Measurements from ENCODE around the gene CNNM3. TPM values are rescaled to one million over a fixed set of nuclear protein-coding genes. Genes with fewer than 3 reads are reported as not detected.

Gene CNNM3
- total and polyA plus RNA-seq, 12 donors = 4.0 to 18.3 (median 13.1) TPM

DNA sequence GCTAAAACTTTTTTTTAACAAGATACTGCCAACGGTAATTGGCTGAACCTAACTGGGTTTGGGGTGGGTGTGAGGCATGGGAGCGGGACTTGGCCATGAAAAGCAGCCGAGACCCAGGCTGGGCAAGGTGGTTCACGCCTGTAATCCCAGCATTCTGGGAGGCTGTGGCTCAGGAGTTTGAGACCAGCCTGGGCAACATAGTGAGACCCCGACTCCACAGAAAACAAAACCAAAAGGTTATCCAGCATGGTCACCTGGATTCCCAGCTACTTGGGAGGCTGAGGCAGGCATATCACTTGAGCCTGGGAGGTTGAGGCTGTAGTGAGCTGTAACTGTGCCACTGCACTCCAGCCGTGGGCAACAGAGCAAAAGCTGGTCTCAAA lies 64.8 kb downstream of the CNNM3 start:
- no peak for ATAC-seq
- intact Hi-C loops (cut with DNase I) = no loop called here
- Histone ChIP-seq H3K4me1 (peaks cover 3 to 54% (median 32%) of the 10 kb centered on the region in 9 donors), H3K27me3 (peaks cover 0 to 15% (median 0%) of the 10 kb centered on the region in 7 donors), H3K4me3 (no peak overlapping the region), H3K9me3 (no peaks in the 10 kb centered on the region), H3K27ac (peak overlapping the region in 3 of 10 donors; percentile 10 to 44 (median 41)), H3K36me3 (no peaks in the 10 kb centered on the region)
- no peak for DNase-seq
- WGBS, 2 donors = 91 to 93% methylated on average over 6 of the region's 6 CpGs
- TF ChIP-seq, protein P1, sequence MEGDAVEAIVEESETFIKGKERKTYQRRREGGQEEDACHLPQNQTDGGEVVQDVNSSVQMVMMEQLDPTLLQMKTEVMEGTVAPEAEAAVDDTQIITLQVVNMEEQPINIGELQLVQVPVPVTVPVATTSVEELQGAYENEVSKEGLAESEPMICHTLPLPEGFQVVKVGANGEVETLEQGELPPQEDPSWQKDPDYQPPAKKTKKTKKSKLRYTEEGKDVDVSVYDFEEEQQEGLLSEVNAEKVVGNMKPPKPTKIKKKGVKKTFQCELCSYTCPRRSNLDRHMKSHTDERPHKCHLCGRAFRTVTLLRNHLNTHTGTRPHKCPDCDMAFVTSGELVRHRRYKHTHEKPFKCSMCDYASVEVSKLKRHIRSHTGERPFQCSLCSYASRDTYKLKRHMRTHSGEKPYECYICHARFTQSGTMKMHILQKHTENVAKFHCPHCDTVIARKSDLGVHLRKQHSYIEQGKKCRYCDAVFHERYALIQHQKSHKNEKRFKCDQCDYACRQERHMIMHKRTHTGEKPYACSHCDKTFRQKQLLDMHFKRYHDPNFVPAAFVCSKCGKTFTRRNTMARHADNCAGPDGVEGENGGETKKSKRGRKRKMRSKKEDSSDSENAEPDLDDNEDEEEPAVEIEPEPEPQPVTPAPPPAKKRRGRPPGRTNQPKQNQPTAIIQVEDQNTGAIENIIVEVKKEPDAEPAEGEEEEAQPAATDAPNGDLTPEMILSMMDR (IDR thresholded peaks at IDR 0.05) = no peak

DNA sequence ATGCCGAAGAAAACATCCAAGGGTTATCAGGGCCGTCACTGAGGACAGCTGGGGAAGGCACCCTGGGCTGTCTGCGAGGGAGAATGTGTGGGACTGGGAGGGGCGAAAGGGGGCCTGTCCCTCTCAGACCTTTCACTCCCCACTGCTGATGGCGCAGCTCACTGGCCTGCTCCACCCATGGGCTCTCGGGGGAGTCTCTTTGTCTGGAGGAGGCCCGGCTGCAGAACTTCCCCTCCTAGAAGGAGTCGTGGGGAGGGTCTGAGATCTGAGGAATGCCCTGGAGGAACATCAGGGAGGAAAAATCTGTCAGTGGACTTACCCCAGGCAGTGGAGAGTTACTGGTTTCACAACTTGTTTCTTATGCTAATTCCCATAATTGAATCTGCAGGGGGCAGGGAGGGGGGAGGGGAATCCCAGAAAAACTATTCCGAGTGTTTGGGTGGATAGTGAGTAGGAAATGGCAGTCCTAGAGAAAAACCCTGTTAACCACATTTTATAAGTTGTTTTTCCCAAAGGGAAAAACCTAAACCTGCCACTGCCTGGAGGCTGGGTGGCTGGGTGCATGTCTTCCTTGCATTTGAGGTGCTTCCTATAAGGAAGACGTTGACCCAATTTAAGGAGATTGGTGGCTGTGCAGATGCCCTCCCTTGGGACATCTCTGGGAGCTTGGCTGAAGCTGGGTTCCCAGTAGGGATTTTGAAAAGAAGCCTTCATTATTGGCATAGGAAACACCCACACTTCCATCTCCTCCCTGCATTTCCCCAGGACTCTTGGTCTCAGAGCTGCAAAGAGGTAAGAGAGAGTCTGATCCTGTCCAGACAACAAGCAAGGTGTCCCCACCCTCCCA lies 65.5 kb downstream of the CNNM3 start:
- ATAC-seq (peak in 4 of 8 donors; percentile 18 to 43 (median 32)), DNase-seq (no peak)
- Histone ChIP-seq H3K27ac (peak overlapping the region in 5 of 10 donors; percentile 10 to 44 (median 41)), H3K36me3 (no peaks in the 10 kb centered on the region), H3K27me3 (peaks cover 0 to 15% (median 0%) of the 10 kb centered on the region in 7 donors), H3K4me3 (no peak overlapping the region), H3K9me3 (no peaks in the 10 kb centered on the region), H3K4me1 (peaks cover 3 to 55% (median 31%) of the 10 kb centered on the region in 9 donors)
- 44 to 54% methylated on average over 10 of the region's 10 CpGs for WGBS, 2 donors
- intact Hi-C loops (cut with DNase I) = no loop called here
- TF ChIP-seq, protein P1 (IDR thresholded peaks at IDR 0.05) = no peak

DNA sequence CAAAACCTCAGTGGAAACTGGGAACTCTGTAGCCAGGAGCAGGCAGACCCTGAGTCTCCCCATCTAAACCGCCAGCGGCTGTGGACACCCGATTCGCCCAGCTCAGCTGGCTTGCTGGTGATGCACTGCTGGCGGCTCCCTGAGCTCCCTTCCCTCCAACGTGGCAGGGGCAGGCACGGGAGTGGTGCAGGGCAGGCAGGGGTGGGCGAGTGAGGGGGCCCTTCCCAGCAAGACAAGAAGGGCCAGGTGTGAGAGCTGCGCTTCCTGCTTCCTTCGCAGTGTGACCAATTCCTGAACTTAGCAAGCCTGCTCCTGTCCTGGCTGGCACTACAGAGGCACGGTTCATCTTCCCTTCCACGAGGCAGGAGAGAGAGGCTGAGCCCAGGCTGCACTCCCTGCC lies 66.2 kb downstream of the CNNM3 start:
- TF ChIP-seq, protein P1 (IDR thresholded peaks at IDR 0.05) = no peak
- Histone ChIP-seq H3K4me1 (peaks cover 4 to 61% (median 36%) of the 10 kb centered on the region in 9 donors), H3K27ac (peak overlapping the region in 3 of 10 donors; percentile 8 to 41 (median 12)), H3K36me3 (no peaks in the 10 kb centered on the region), H3K27me3 (peaks cover 0 to 15% (median 0%) of the 10 kb centered on the region in 7 donors), H3K4me3 (no peak overlapping the region), H3K9me3 (no peaks in the 10 kb centered on the region)
- intact Hi-C loops (cut with DNase I) = no loop called here
- no peak for DNase-seq
- WGBS, 2 donors = 85 to 87% methylated on average over 12 of the region's 12 CpGs
- ATAC-seq = no peak

DNA sequence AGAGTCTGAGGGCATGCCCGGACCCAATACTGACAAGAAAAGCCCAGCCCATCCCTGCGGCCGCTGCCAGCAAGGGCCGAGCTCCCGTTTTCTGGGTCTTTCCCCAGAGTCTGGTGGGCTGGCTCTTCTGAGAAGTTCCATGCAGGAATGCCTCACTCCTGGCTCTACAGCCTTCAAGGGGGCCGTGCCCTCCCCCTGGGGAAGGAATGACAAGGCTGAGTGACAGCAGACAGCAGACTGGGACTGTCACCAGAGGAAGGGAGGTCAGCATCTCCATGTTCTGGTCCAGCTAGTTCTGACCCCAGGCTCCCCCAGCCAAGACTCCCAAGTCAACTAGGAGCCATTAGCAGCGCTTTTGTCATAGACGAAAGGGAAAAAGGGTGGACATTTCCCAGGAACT lies 66.8 kb downstream of the CNNM3 start:
- peaks cover 0 to 15% (median 0%) of the 10 kb centered on the region in 7 donors for H3K27me3 ChIP-seq
- H3K27ac ChIP-seq = peak overlapping the region in 1 of 10 donors; percentile 41
- WGBS, 2 donors = 84 to 90% methylated on average over 8 of the region's 8 CpGs
- no peaks in the 10 kb centered on the region for H3K9me3 ChIP-seq
- H3K4me3 ChIP-seq = no peak overlapping the region
- peaks cover 11 to 65% (median 43%) of the 10 kb centered on the region in 9 donors for H3K4me1 ChIP-seq
- intact Hi-C loops (cut with DNase I) = no loop called here
- no peaks in the 10 kb centered on the region for H3K36me3 ChIP-seq
- TF ChIP-seq, protein P1 (IDR thresholded peaks at IDR 0.05) = no peak
- DNase-seq (no peak), ATAC-seq (no peak)
